GM12865 (cell line): ENCODE results near the gene ARHGEF12.

Source experiments
- DNase-seq: peaks from one replicate; pipeline ENCODE4 v3.0.0; 2010; ENCODE audit warnings: low read depth
- H3K4me3 ChIP-seq: 2 replicates; pipeline ENCODE4 v1.5.1; 2011; ENCODE audit warnings: mild to moderate bottlenecking, low read depth, low read length, control low read depth
- TF ChIP-seq, protein P1 (sequence below): IDR thresholded peaks from 2 replicates; pipeline ENCODE4 v1.5.1; 2011; ENCODE audit warnings: low read length, control low read depth, low read depth, inconsistent platforms; ENCODE audit not compliant: insufficient read depth; ENCODE audit errors: missing control alignments

ARHGEF12 gene

DNA sequence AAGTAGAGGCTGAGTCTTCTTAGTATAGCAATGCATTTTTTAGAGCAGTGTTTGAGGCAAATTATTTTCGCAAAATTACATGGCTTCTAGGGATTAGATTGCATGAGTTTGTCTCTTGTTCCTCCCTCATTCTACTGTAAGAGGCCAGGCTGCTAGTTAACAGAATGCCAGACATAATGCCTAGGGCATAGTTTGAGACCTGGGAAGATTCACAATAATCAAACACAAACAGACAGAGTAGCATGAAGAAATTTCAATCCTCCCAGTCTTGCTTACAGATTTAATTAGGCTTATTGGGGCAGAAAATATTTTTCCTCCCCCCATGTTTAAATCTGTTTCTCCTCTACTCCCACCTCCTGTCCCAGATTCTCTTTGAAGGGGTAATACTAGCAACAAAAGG lies 48.3 kb downstream of the ARHGEF12 start:
- no peak for DNase-seq
- H3K4me3 ChIP-seq = no peak overlapping the region
- TF ChIP-seq, protein P1, sequence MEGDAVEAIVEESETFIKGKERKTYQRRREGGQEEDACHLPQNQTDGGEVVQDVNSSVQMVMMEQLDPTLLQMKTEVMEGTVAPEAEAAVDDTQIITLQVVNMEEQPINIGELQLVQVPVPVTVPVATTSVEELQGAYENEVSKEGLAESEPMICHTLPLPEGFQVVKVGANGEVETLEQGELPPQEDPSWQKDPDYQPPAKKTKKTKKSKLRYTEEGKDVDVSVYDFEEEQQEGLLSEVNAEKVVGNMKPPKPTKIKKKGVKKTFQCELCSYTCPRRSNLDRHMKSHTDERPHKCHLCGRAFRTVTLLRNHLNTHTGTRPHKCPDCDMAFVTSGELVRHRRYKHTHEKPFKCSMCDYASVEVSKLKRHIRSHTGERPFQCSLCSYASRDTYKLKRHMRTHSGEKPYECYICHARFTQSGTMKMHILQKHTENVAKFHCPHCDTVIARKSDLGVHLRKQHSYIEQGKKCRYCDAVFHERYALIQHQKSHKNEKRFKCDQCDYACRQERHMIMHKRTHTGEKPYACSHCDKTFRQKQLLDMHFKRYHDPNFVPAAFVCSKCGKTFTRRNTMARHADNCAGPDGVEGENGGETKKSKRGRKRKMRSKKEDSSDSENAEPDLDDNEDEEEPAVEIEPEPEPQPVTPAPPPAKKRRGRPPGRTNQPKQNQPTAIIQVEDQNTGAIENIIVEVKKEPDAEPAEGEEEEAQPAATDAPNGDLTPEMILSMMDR = no peak

DNA sequence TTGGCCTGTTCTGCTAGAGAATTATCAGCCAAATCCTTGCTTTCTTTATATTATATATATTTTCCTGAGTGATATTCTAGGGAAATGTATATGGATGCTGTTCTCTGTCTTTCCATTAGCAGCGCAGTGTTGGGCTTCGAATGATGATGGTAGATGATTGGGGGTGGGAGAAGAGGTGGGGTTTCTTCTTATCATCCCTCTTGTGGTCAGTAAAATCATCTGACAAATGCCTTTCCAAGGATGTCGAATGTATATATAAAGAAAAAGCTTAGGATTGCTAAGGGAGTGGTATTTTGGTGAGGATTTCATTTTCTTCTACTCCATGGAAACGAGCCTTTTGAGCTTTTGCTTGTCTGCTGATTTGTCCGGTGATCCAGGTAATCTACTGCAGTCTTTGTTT lies 48.9 kb downstream of the ARHGEF12 start:
- no peak for DNase-seq
- TF ChIP-seq, protein P1 = no peak
- H3K4me3 ChIP-seq = no peak overlapping the region

DNA sequence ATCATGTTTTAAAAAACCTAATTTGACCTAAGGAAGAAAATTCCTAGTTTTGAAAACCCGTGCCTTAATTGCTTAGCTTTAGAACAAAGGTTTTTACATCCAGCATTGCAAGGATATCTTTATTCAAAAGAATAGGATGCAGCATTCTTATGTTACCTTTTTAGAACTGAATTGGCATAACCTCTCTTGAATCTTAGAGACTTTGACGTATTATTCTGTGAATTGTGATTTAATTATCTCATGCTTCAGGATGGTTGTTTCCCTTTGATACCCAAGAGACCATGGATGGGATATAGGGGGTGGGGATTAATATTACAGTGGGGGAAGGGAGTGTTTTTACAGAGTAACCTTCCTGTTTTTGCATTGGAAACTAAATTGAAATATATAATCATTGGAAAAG lies 49.4 kb downstream of the ARHGEF12 start:
- H3K4me3 ChIP-seq = no peak overlapping the region
- TF ChIP-seq, protein P1 = no peak
- no peak for DNase-seq

DNA sequence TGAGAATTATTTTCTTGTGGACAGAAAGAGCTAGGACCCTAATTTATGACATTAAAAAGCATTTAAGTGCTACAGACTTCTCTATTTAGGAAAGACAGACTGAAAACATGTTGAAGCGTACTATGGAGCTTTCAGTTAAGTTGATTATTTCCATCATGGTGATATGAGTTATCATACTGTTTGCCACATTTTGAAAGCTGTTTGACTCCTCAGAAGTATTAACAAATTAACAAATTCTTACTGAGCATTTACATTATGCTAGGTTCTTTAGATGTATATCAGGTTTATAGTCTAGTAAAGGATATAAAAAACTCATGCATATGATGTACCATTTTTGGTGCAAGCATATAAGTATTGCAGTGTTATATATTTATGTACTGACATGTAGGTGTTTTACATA lies 50.1 kb downstream of the ARHGEF12 start:
- H3K4me3 ChIP-seq = no peak overlapping the region
- TF ChIP-seq, protein P1 = no peak
- no peak for DNase-seq

DNA sequence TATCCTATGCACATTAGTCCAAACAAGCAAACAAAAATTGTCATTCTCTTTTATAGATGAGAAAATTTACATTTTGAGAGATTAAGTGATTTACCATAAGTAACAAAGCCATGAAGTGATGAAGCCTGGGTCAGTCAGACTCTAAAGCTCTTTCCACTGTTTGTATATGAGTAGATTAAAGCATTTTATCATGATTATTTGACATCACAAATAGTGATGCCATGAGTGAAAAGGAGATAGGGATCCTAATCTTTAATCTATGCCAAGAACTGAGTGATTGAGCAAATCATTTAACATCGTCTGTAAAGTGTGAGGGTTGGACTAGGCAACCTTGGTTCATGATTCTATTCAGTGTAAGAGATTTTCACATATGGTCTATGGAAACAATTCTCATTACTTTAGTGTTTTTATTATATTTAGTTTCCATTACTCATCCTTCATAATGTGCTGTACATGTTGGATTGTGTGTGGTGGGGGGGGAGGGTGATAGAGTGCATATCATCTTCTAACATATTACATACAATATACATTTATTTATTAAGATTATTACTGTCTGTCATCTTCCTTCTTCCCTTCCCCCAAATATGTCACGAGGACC lies 50.7 kb downstream of the ARHGEF12 start:
- no peak overlapping the region for H3K4me3 ChIP-seq
- no peak for DNase-seq
- TF ChIP-seq, protein P1 = no peak

DNA sequence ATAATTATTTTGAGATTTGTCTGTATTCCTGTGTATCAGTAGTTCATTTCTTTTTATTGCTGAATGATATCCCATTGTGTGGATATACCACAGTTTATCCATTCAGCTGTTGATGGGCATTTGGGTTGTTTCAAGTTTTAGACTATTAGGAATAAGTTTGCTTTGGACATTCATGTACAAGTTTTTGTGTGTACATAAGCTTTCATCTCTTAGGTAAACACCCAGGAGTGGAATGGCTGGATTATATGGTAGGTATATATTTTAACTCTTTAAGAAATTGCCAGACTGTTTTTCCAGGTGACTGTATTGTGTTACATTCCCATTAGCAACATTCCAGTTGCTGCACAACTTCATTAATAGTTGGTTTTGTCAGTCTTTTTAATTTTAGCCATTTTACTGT lies 52.0 kb downstream of the ARHGEF12 start:
- no peak overlapping the region for H3K4me3 ChIP-seq
- no peak for DNase-seq
- TF ChIP-seq, protein P1 = no peak
